GM12878 (cell line): ENCODE data around the gene HDAC8. TPM values are rescaled to one million over a fixed set of nuclear protein-coding genes. Genes with fewer than 3 reads are reported as not detected.

Experiments used
- ATAC-seq: fragments of 200-7000 bp; cut with Tn5 transposase; 3 replicates; pipeline ENCODE4 v1.9.1; 2020; ENCODE audit warnings: mild to moderate bottlenecking, moderate library complexity
- BruUV-seq: library from RNA; stranded (reverse); fragments of 400-500 nt; replicated peaks from 2 replicates; lab custom pipeline; 2021; lab: Mats Ljungman, UMichigan
- CTCF ChIA-PET: fragments of 300-600 bp; sonication (Branson Sonifier 250); formaldehyde crosslinking; extraction: SDS; loops from one replicate; lab custom pipeline; 2021; ENCODE audit warnings: inconsistent platforms; lab: Yijun Ruan, JAX
- POLR2A ChIA-PET: fragments of 350-600 bp; formaldehyde crosslinking; extraction: SDS; loops from one replicate; lab custom pipeline; 2021; ENCODE audit warnings: inconsistent platforms; lab: Charles Lee
- RAD21 ChIA-PET: fragments of 300-600 bp; sonication (Branson Sonifier 250); formaldehyde crosslinking; loops from one replicate; lab custom pipeline; 2023; ENCODE audit warnings: antibody characterized with exemption; ENCODE audit not compliant: unreplicated experiment; lab: Charles Lee
- SMC1A ChIA-PET: fragments of 300-600 bp; sonication (Branson Sonifier 250); formaldehyde crosslinking; loops from one replicate; lab custom pipeline; 2023; ENCODE audit not compliant: unreplicated experiment, uncharacterized antibody; lab: Charles Lee
- DNase-seq: peaks from one replicate; pipeline ENCODE4 v3.0.0-alpha.2; 2011; ENCODE audit warnings: low read depth, low spot score
- FAIRE-seq: peaks from 3 replicates; lab custom pipeline; 2011; peaks lifted over from hg19 to GRCh38; lab: Jason Lieb, UNC
- H2AFZ ChIP-seq: 2 replicates; pipeline ENCODE4 v1.6.0; 2011; ENCODE audit warnings: low read depth, low read length, control low read depth; ENCODE audit not compliant: control insufficient read depth
- H3K27ac ChIP-seq: 2 replicates; pipeline ENCODE4 v1.5.1; 2011; ENCODE audit warnings: control low read depth; ENCODE audit not compliant: control insufficient read depth, insufficient read depth
- H3K27me3 ChIP-seq, 2 experiments: replicated peaks in 1 of 2; 2 replicates each; pipeline versions ENCODE4 v1.6.0 to v1.6.1; 2011; ENCODE audit warnings: low read length in 1 of 2; ENCODE audit not compliant: control insufficient read depth in 2 of 2, insufficient read depth in 2 of 2
- H3K36me3 ChIP-seq, 2 experiments: 2 replicates each; pipeline ENCODE4 v1.5.1; 2011; ENCODE audit warnings: low read length in 1 of 2; ENCODE audit not compliant: control insufficient read depth in 2 of 2, insufficient read depth in 2 of 2
- H3K4me1 ChIP-seq: 2 replicates; pipeline ENCODE4 v1.6.1; 2011; ENCODE audit warnings: mild to moderate bottlenecking, low read length, moderate library complexity, mixed read lengths; ENCODE audit not compliant: control insufficient read depth, insufficient read depth
- H3K4me2 ChIP-seq: 2 replicates; pipeline ENCODE4 v1.6.0; 2011; ENCODE audit warnings: control low read depth; ENCODE audit not compliant: control insufficient read depth, insufficient read depth
- H3K4me3 ChIP-seq: fragments of 200-600 bp; sonication (generic); 2 replicates; pipeline ENCODE4 v1.5.1; 2016
- H3K79me2 ChIP-seq: 2 replicates; pipeline ENCODE4 v1.6.0; 2011; ENCODE audit warnings: low read length; ENCODE audit not compliant: control insufficient read depth, insufficient read depth
- H3K9ac ChIP-seq: 2 replicates; pipeline ENCODE4 v1.8.0; 2011; ENCODE audit warnings: low read length, control low read depth, mixed read lengths; ENCODE audit not compliant: control insufficient read depth, insufficient read depth
- H3K9me3 ChIP-seq: replicated peaks from 3 replicates; pipeline ENCODE4 v1.5.1; 2011; ENCODE audit warnings: mild to moderate bottlenecking, low read length; ENCODE audit not compliant: control insufficient read depth, insufficient read depth
- H4K20me1 ChIP-seq: 2 replicates; pipeline ENCODE4 v1.6.0; 2011; ENCODE audit not compliant: control insufficient read depth, insufficient read depth
- FOS ChIP-seq: IDR thresholded peaks from 3 replicates; pipeline ENCODE4 v1.6.1; 2011; ENCODE audit warnings: borderline replicate concordance; ENCODE audit not compliant: insufficient read length; ENCODE audit errors: extremely low read depth
- FOXK2 ChIP-seq: fragments of 450-650 bp; IDR thresholded peaks from 2 replicates; pipeline ENCODE4 v1.6.1; 2017; ENCODE audit warnings: mild to moderate bottlenecking, moderate library complexity
- GATAD2B ChIP-seq: fragments of 450-650 bp; conservative IDR thresholded peaks from 2 replicates; pipeline ENCODE4 v1.6.1; 2017; ENCODE audit warnings: low read depth, mild to moderate bottlenecking, moderate library complexity
- HCFC1 ChIP-seq: fragments of 150-350 bp; IDR thresholded peaks from 2 replicates; pipeline ENCODE4 v1.6.1; 2014; ENCODE audit warnings: low read length
- JUND ChIP-seq: IDR thresholded peaks from 2 replicates; pipeline ENCODE4 v1.6.1; 2012; ENCODE audit warnings: low read depth, mild to moderate bottlenecking, low read length, improper control_type of control experiment, moderate library complexity
- RAD21 ChIP-seq: IDR thresholded peaks from 2 replicates; pipeline ENCODE4 v1.6.1; 2011; ENCODE audit warnings: mild to moderate bottlenecking, low read depth, low read length, moderate library complexity; ENCODE audit not compliant: insufficient read depth
- RBBP5 ChIP-seq: fragments of 200-600 bp; sonication (generic); conservative IDR thresholded peaks from 2 replicates; pipeline ENCODE4 v1.6.1; 2016
- STAT1 ChIP-seq: fragments of 450-650 bp; conservative IDR thresholded peaks from 2 replicates; pipeline ENCODE4 v1.6.1; 2014; ENCODE audit warnings: antibody characterized with exemption, mild to moderate bottlenecking
- TCF7 ChIP-seq: IDR thresholded peaks from 2 replicates; pipeline ENCODE4 v1.6.1; 2014; ENCODE audit warnings: antibody characterized with exemption, borderline replicate concordance
- ZNF217 ChIP-seq: fragments of 450-650 bp; IDR thresholded peaks from 2 replicates; pipeline ENCODE4 v1.6.1; 2017; ENCODE audit warnings: antibody characterized with exemption, mild to moderate bottlenecking
- WGBS: methylation state at CpG from one replicate; pipeline ENCODE4 v1.1.6; 2016; ENCODE audit warnings: low lambda C conversion rate; ENCODE audit not compliant: insufficient replicate concordance, insufficient coverage; ENCODE audit errors: missing lambda C conversion rate; 5-methylcytosine and 5-hydroxymethylcytosine counted together
- in situ Hi-C: fragments of 300-500 bp; cut with MboI; formaldehyde crosslinking; loops from 9 replicates; pipeline ENCODE4 v1.14.3; 2018; ENCODE audit warnings: mixed read lengths
- intact Hi-C: fragments of 100-400 bp; cut with micrococcal nuclease; formaldehyde crosslinking; loops from one replicate; pipeline ENCODE4 v1.14.2; 2022; ENCODE audit not compliant: unreplicated experiment
- polyA plus RNA-seq, 11 experiments: library from polyadenylated mRNA; depleted of rRNA in 4 of 11; unstranded in 6 of 11; stranded (reverse) in 5 of 11; fragments of >200 nt; fragmentation: Nextera tagmentation in 4 of 11; fragmentation: Illumina TruSeq in 1 of 11; extraction: Ambion mirVana in 4 of 11; extraction: Trizol in 1 of 11; gene quantifications; 1 replicate in 1 of 11; 2 replicates in 10 of 11; pipeline versions ENCODE4 v1.2.1 to v1.2.3, GENCODE V29; 2011 to 2016; ENCODE audit warnings: inconsistent platforms in 2 of 11, missing spikeins in 2 of 11, low read depth in 1 of 11
- total RNA-seq, 4 experiments: library from RNA; depleted of rRNA in 3 of 4; stranded (reverse); fragments of >200 nt in 3 of 4; fragmentation: Illumina TruSeq in 1 of 4; extraction: Trizol in 1 of 4; gene quantifications; 2 replicates each; pipeline versions ENCODE4 v1.2.1 to v1.2.3, GENCODE V29; 2013 to 2021

Gene HDAC8
- total and polyA plus RNA-seq, 10 of the 15 experiments (the other 5 are each of a cell fraction or from before 2014, with no cell fraction given), result 18.1 to 34.7 (median 29.1) TPM

DNA sequence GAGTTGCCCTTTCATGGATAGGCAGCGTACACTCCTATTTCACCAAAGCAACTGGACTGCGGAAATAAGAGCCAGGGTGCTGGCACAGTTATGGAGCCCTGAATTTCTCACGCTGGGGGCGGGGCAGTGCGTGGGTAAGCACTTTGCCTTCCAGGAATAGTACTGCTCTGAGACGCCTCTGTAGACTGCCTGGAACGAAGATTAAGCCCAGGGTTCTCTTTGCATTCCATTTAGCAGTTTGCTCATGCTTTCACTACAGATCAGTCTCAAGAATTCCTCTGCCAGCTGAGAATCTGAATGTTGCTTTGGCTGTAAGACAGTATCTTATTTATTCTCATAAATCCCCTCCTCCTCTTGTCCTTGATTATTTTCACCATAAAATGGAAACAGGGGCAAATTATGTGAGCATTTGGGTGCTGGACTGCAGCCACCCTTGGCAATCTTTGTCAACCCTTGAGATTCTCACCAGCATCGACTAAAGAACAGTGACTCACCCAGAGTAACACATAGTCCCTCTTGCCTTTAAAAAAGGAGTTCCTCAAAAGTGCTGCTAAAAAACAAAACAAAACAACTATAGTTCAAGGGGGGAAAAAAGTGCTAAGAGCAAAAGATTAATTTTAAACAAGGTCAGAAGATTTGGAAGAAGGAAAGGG lies 178.0 kb downstream of the HDAC8 start:
- ChIA-PET CTCF (no interaction called here), POLR2A (no interaction called here)
- no peak for ATAC-seq

DNA sequence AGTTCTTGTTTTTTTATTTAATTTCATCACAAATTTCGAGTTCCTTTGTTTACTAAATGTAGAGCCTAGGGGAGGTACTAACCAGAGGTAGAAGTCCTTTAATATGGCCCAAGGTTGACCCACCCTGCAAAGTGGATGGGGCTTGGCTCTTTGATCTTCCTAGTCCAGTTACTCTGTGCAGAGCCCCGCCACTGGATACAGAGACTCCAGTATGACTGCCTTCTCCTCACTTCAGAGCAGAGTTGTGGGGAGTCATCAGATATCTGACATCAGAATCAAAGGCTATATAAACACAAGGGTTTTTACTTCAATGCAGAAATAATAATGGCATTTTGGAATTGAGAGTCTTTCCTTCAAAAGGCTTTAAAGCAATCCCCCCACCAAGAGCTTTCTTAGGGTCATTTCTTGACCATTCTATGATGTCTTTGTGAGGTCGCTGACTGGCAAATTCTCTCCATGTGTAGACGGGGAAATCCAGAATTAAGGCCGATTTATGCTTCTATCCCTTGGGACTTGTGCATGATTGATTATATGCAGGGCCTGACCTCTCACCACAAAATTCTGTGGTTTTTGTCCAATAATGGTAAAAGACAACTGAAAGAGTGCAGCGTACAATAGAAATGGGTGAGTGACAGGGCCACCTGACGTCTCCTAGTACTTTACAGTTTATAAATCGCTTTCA lies 178.7 kb downstream of the HDAC8 start:
- H3K27me3 ChIP-seq, result no peaks in the 10 kb centered on the region
- CTCF ChIA-PET, result no interaction called here
- ATAC-seq (no peak), FAIRE-seq (no peak), DNase-seq (no peak)
- in situ Hi-C loops, result no loop called here
- WGBS, result 57% methylated on average over 8 of the region's 8 CpGs
- SMC1A ChIA-PET, result no interaction called here
- POLR2A ChIA-PET, result no interaction called here
- H2AFZ ChIP-seq, result no peak overlapping the region
- RAD21 ChIA-PET, result no interaction called here
- H3K4me1 ChIP-seq, result no peaks in the 10 kb centered on the region
- H3K4me2 ChIP-seq, result no peak overlapping the region
- H3K36me3 ChIP-seq, result no peaks in the 10 kb centered on the region
- H3K9ac ChIP-seq, result no peak overlapping the region
- intact Hi-C loops, result no loop called here
- H4K20me1 ChIP-seq, result no peaks in the 10 kb centered on the region
- no peaks in the 10 kb centered on the region for H3K79me2 ChIP-seq
- H3K9me3 ChIP-seq, result no peaks in the 10 kb centered on the region
- H3K27ac ChIP-seq, result no peak overlapping the region
- TF ChIP-seq HCFC1 (no peak), STAT1 (no peak)
- H3K4me3 ChIP-seq, result no peak overlapping the region
- BruUV-seq, result no TSS peak

More for the DNA sequence above, 178.0 kb downstream of the HDAC8 start:
- H3K4me1 ChIP-seq, result no peaks in the 10 kb centered on the region
- no peak overlapping the region for H3K27ac ChIP-seq
- H3K9me3 ChIP-seq, result no peaks in the 10 kb centered on the region
- no peak overlapping the region for H2AFZ ChIP-seq
- no peak for DNase-seq
- WGBS, result 56% methylated on average over 8 of the region's 8 CpGs
- no peaks in the 10 kb centered on the region for H3K36me3 ChIP-seq
- H3K9ac ChIP-seq, result no peak overlapping the region
- intact Hi-C loops (no loop called here), in situ Hi-C loops (no loop called here)
- BruUV-seq, result no TSS peak
- H3K79me2 ChIP-seq, result no peaks in the 10 kb centered on the region
- no peak for FAIRE-seq
- H3K4me2 ChIP-seq, result no peak overlapping the region
- RAD21 ChIA-PET, result no interaction called here
- SMC1A ChIA-PET, result no interaction called here
- TF ChIP-seq JUND (no peak), FOXK2 (no peak), FOS (no peak), RBBP5 (no peak), ZNF217 (no peak), RAD21 (no peak), TCF7 (no peak), GATAD2B (no peak)
- H3K27me3 ChIP-seq, result no peaks in the 10 kb centered on the region
- H3K4me3 ChIP-seq, result no peak overlapping the region
- no peaks in the 10 kb centered on the region for H4K20me1 ChIP-seq
